HK-2 (cell line): Measurements from ENCODE around the gene LMAN2L.
A peak's percentile ranks its signal among the peaks of the same experiment; 100 is the strongest.

Experiments used
- DNase-seq: peaks from one replicate; pipeline ENCODE4 v3.0.0-alpha.2; 2018; ENCODE audit not compliant: unreplicated experiment

The LMAN2L gene

GRCh38 chr2:96760036-96760985, 20.4 kb upstream of the LMAN2L start, which contains the start of gene CNNM4:
Gene CNNM4 (plus strand): TSS chr2:96760902. CDS start chr2:96761000, 98 bp downstream.
- peak; percentile 96 for DNase-seq

GRCh38 chr2:96759548-96759947, 19.7 kb upstream of the LMAN2L start:
- DNase-seq = no peak

- DNase-seq = no peak
Measured at GRCh38 chr2:96758987-96759386, 19.1 kb upstream of the LMAN2L start.

GRCh38 chr2:96757477-96757860, 17.6 kb upstream of the LMAN2L start:
- DNase-seq = no peak

- no peak for DNase-seq
Measured at GRCh38 chr2:96756788-96757476, 17.1 kb upstream of the LMAN2L start.

GRCh38 chr2:96754317-96754716, 14.5 kb upstream of the LMAN2L start:
- no peak for DNase-seq

GRCh38 chr2:96753661-96754282, 13.9 kb upstream of the LMAN2L start:
- no peak for DNase-seq

GRCh38 chr2:96751800-96752199, 11.9 kb upstream of the LMAN2L start:
- DNase-seq = no peak

GRCh38 chr2:96747061-96747617, 7.3 kb upstream of the LMAN2L start:
- DNase-seq = no peak

- no peak for DNase-seq
Measured at GRCh38 chr2:96739076-96739632, 710 bp downstream of the LMAN2L start.

GRCh38 chr2:96737831-96738230, 2.0 kb downstream of the LMAN2L start:
- no peak for DNase-seq

GRCh38 chr2:96737251-96737650, 2.6 kb downstream of the LMAN2L start:
- no peak for DNase-seq

GRCh38 chr2:96734880-96735583, 4.8 kb downstream of the LMAN2L start:
- DNase-seq = no peak

GRCh38 chr2:96733931-96734330, 5.9 kb downstream of the LMAN2L start:
- no peak for DNase-seq

GRCh38 chr2:96730212-96730611, 9.7 kb downstream of the LMAN2L start:
- DNase-seq = peak; percentile 4

- DNase-seq = no peak
Measured at GRCh38 chr2:96729748-96730147, 10.1 kb downstream of the LMAN2L start.

- no peak for DNase-seq
Measured at GRCh38 chr2:96727431-96727830, 12.4 kb downstream of the LMAN2L start.

- no peak for DNase-seq
Measured at GRCh38 chr2:96726131-96726530, 13.7 kb downstream of the LMAN2L start.

GRCh38 chr2:96716388-96716787, 23.5 kb downstream of the LMAN2L start:
- no peak for DNase-seq

GRCh38 chr2:96715658-96716057, 24.2 kb downstream of the LMAN2L start:
- no peak for DNase-seq

- no peak for DNase-seq
Measured at GRCh38 chr2:96710985-96711384, 28.9 kb downstream of the LMAN2L start.
